GM12878 (cell line): ENCODE results near the gene TOX4. TPM values are rescaled to one million over a fixed set of nuclear protein-coding genes. Genes with fewer than 3 reads are reported as not detected.

Experiments
- BCL3 ChIP-seq: IDR thresholded peaks from 2 replicates; pipeline ENCODE4 v1.6.1; 2011; ENCODE audit warnings: borderline replicate concordance, low read depth, mild to moderate bottlenecking, moderate library complexity, low read length; ENCODE audit not compliant: insufficient read depth, poor library complexity, severe bottlenecking
- BHLHE40 ChIP-seq, 2 experiments: fragments of 450-650 bp in 1 of 2; IDR thresholded peaks; 2 replicates each; pipeline ENCODE4 v1.6.1; 2011 to 2017; ENCODE audit warnings: low read depth in 2 of 2, borderline replicate concordance in 1 of 2, improper control_type of control experiment in 1 of 2, low read length in 1 of 2, mild to moderate bottlenecking in 1 of 2
- CBFB ChIP-seq: IDR thresholded peaks from 2 replicates; pipeline ENCODE4 v1.6.1; 2016; ENCODE audit warnings: antibody characterized with exemption, low read depth
- CTCF ChIP-seq, 3 experiments: IDR thresholded peaks in 2 of 3; conservative IDR thresholded peaks in 1 of 3; 2 replicates each; pipeline ENCODE4 v1.5.1; 2011; ENCODE audit warnings: low read depth in 3 of 3, low read length in 3 of 3, mild to moderate bottlenecking in 3 of 3, control low read depth in 2 of 3, moderate library complexity in 2 of 3, inconsistent platforms in 1 of 3, mixed read lengths in 1 of 3; ENCODE audit not compliant: control insufficient read depth in 2 of 3, insufficient read depth in 1 of 3; ENCODE audit errors: extremely low read depth in 1 of 3
- E2F8 ChIP-seq: fragments of 450-650 bp; IDR thresholded peaks from 2 replicates; pipeline ENCODE4 v1.6.1; 2018; ENCODE audit warnings: mild to moderate bottlenecking, low read depth, moderate library complexity; ENCODE audit not compliant: partially characterized antibody
- EGR1 ChIP-seq, 2 experiments: IDR thresholded peaks; 1 replicate in 1 of 2; 2 replicates in 1 of 2; pipeline ENCODE4 v1.6.1; 2011 to 2012; ENCODE audit warnings: low read depth in 2 of 2, low read length in 2 of 2, borderline replicate concordance in 1 of 2, mild to moderate bottlenecking in 1 of 2, moderate library complexity in 1 of 2
- FOXK2 ChIP-seq: fragments of 450-650 bp; IDR thresholded peaks from 2 replicates; pipeline ENCODE4 v1.6.1; 2017; ENCODE audit warnings: mild to moderate bottlenecking, moderate library complexity
- HCFC1 ChIP-seq: fragments of 150-350 bp; IDR thresholded peaks from 2 replicates; pipeline ENCODE4 v1.6.1; 2014; ENCODE audit warnings: low read length
- JUND ChIP-seq: IDR thresholded peaks from 2 replicates; pipeline ENCODE4 v1.6.1; 2012; ENCODE audit warnings: low read depth, mild to moderate bottlenecking, low read length, improper control_type of control experiment, moderate library complexity
- KDM1A ChIP-seq: fragments of 200-600 bp; sonication (generic); IDR thresholded peaks from 2 replicates; pipeline ENCODE4 v1.6.1; 2016; ENCODE audit warnings: borderline replicate concordance
- LARP7 ChIP-seq: fragments of 450-650 bp; IDR thresholded peaks from 2 replicates; pipeline ENCODE4 v1.6.1; 2017; ENCODE audit warnings: mild to moderate bottlenecking
- MYC ChIP-seq: IDR thresholded peaks from 2 replicates; pipeline ENCODE4 v1.6.1; 2011; ENCODE audit warnings: mild to moderate bottlenecking, low read length, moderate library complexity, inconsistent platforms; ENCODE audit not compliant: insufficient read depth, insufficient replicate concordance, insufficient read length, severe bottlenecking
- NFYA ChIP-seq: IDR thresholded peaks from 2 replicates; pipeline ENCODE4 v1.6.1; 2011; ENCODE audit warnings: low read depth, mild to moderate bottlenecking, low read length, improper control_type of control experiment, borderline replicate concordance
- NR2C1 ChIP-seq: fragments of 450-650 bp; IDR thresholded peaks from 2 replicates; pipeline ENCODE4 v1.6.1; 2017; ENCODE audit warnings: antibody characterized with exemption, mild to moderate bottlenecking, moderate library complexity
- POLR2AphosphoS2 ChIP-seq: IDR thresholded peaks from 2 replicates; pipeline ENCODE4 v1.6.1; 2011; ENCODE audit warnings: low read depth, mild to moderate bottlenecking, low read length, improper control_type of control experiment, moderate library complexity
- POLR2AphosphoS5 ChIP-seq: IDR thresholded peaks from 2 replicates; pipeline ENCODE4 v1.6.1; 2011; ENCODE audit warnings: mild to moderate bottlenecking, low read length, inconsistent platforms
- RUNX3 ChIP-seq: IDR thresholded peaks from 2 replicates; pipeline ENCODE4 v1.6.1; 2012; ENCODE audit warnings: low read length, inconsistent platforms
- SIX5 ChIP-seq: IDR thresholded peaks from 2 replicates; pipeline ENCODE4 v1.6.1; 2011; ENCODE audit warnings: mild to moderate bottlenecking, low read depth, low read length, moderate library complexity; ENCODE audit not compliant: severe bottlenecking
- SMARCA5 ChIP-seq: fragments of 450-650 bp; IDR thresholded peaks from 2 replicates; pipeline ENCODE4 v1.6.1; 2017; ENCODE audit warnings: mild to moderate bottlenecking
- SREBF1 ChIP-seq: IDR thresholded peaks from 2 replicates; pipeline ENCODE4 v1.6.1; 2012; ENCODE audit warnings: mild to moderate bottlenecking, low read length
- STAT1 ChIP-seq: fragments of 450-650 bp; conservative IDR thresholded peaks from 2 replicates; pipeline ENCODE4 v1.6.1; 2014; ENCODE audit warnings: antibody characterized with exemption, mild to moderate bottlenecking
- SUZ12 ChIP-seq: fragments of 200-600 bp; sonication (generic); IDR thresholded peaks from one replicate; pipeline ENCODE4 v1.6.1; 2018; ENCODE audit warnings: antibody characterized with exemption, mild to moderate bottlenecking; ENCODE audit not compliant: unreplicated experiment
- USF2 ChIP-seq: IDR thresholded peaks from 2 replicates; pipeline ENCODE4 v1.6.1; 2011; ENCODE audit warnings: low read depth, low read length, improper control_type of control experiment, borderline replicate concordance
- ZNF274 ChIP-seq: IDR thresholded peaks from one replicate; pipeline ENCODE4 v1.8.0; 2011; ENCODE audit not compliant: insufficient read length, insufficient read depth
- ZSCAN29 ChIP-seq: fragments of 450-650 bp; IDR thresholded peaks from 2 replicates; pipeline ENCODE4 v1.6.1; 2017; ENCODE audit warnings: mild to moderate bottlenecking, moderate library complexity
- polyA plus RNA-seq, 11 experiments: library from polyadenylated mRNA; depleted of rRNA in 4 of 11; unstranded in 6 of 11; stranded (reverse) in 5 of 11; fragments of >200 nt; fragmentation: Nextera tagmentation in 4 of 11; fragmentation: Illumina TruSeq in 1 of 11; extraction: Ambion mirVana in 4 of 11; extraction: Trizol in 1 of 11; gene quantifications; 1 replicate in 1 of 11; 2 replicates in 10 of 11; pipeline versions ENCODE4 v1.2.1 to v1.2.3, GENCODE V29; 2011 to 2016; ENCODE audit warnings: inconsistent platforms in 2 of 11, missing spikeins in 2 of 11, low read depth in 1 of 11
- total RNA-seq, 4 experiments: library from RNA; depleted of rRNA in 3 of 4; stranded (reverse); fragments of >200 nt in 3 of 4; fragmentation: Illumina TruSeq in 1 of 4; extraction: Trizol in 1 of 4; gene quantifications; 2 replicates each; pipeline versions ENCODE4 v1.2.1 to v1.2.3, GENCODE V29; 2013 to 2021

Gene TOX4
- total and polyA plus RNA-seq, 10 of the 15 experiments (the other 5 are each of a cell fraction or from before 2014, with no cell fraction given), result 18.4 to 113 (median 55.2) TPM

- TF ChIP-seq E2F8, result no peak
- no peak for TF ChIP-seq NR2C1
- TF ChIP-seq SIX5, result no peak
- TF ChIP-seq RUNX3, result peak; percentile 16; the same call in 1 of the 2 replicates
- peak; percentile 68; the same call in 1 of the 2 replicates for TF ChIP-seq POLR2AphosphoS5
- no peak for TF ChIP-seq SUZ12
- peak; percentile 27; the same call in 1 of the 2 replicates for TF ChIP-seq JUND
- no peak for TF ChIP-seq CTCF (IDR thresholded peaks at IDR 0.05 in 2 of 3, conservative IDR thresholded peaks at IDR 0.05 in 1 of 3; ENCODE audit: control insufficient read depth in 2 of 3, extremely low read depth in 1 of 3, insufficient read depth in 1 of 3, low read depth in 3 of 3, low read length in 3 of 3)
- TF ChIP-seq ZNF274, result no peak
- peak; percentile 5; the same call in 1 of the 2 replicates for TF ChIP-seq CBFB
- TF ChIP-seq KDM1A, result no peak
- TF ChIP-seq EGR1 (IDR thresholded peaks at IDR 0.05; ENCODE audit: borderline replicate concordance in 1 of 2, low read depth in 2 of 2, low read length in 2 of 2), result 0 out of 3 replicates have a peak, but pooled peaks of 1 of the 2 experiments have one; percentile 52
- no peak for TF ChIP-seq SMARCA5
- no peak for TF ChIP-seq STAT1
- peak in 1 of 2 experiments; percentile 19; a peak in 1 of 4 replicates for TF ChIP-seq BHLHE40 (IDR thresholded peaks at IDR 0.05; ENCODE audit: borderline replicate concordance in 1 of 2, low read depth in 2 of 2, low read length in 1 of 2)
- no peak for TF ChIP-seq SREBF1
- TF ChIP-seq NFYA, result no peak
- TF ChIP-seq ZSCAN29, result no peak
- 0 out of 2 replicates have a peak, but pooled peaks have one; percentile 19 for TF ChIP-seq POLR2AphosphoS2
- no peak for TF ChIP-seq MYC
- no peak for TF ChIP-seq LARP7
- no peak for TF ChIP-seq BCL3
- no peak; the same call in 1 of the 2 replicates for TF ChIP-seq FOXK2
- no peak for TF ChIP-seq HCFC1
- no peak for TF ChIP-seq USF2
Observed at GRCh38 chr14:21476523-21476924, 471 bp upstream of the TOX4 start (continued).
